PFSK-1 (cell line): ENCODE results near the gene TSNAXIP1.

Experiments
- FOXP2 ChIP-seq: optimal IDR thresholded peaks from 2 replicates; pipeline ENCODE3; 2011; ENCODE audit warnings: borderline replicate concordance, control low read depth, inconsistent platforms; ENCODE audit not compliant: insufficient read depth; ENCODE audit errors: extremely low read length, extremely low read depth
- POLR2AphosphoS5 ChIP-seq: IDR thresholded peaks from 2 replicates; pipeline ENCODE4 v1.6.1; 2012; ENCODE audit warnings: low read depth, mild to moderate bottlenecking, control low read depth, low read length, moderate library complexity
- REST ChIP-seq, 2 experiments: IDR thresholded peaks; 2 replicates each; pipeline versions ENCODE4 v1.6.1 to v1.8.0; 2011 to 2012; ENCODE audit warnings: low read depth in 2 of 2, low read length in 2 of 2, control low read depth in 1 of 2, inconsistent platforms in 1 of 2, mild to moderate bottlenecking in 1 of 2, moderate library complexity in 1 of 2; ENCODE audit not compliant: insufficient read depth in 1 of 2
- SIN3A ChIP-seq: IDR thresholded peaks from 2 replicates; pipeline ENCODE4 v1.6.1; 2012; ENCODE audit warnings: mild to moderate bottlenecking, low read length, moderate library complexity, borderline replicate concordance; ENCODE audit not compliant: insufficient read depth
- TAF1 ChIP-seq: IDR thresholded peaks from 2 replicates; pipeline ENCODE4 v1.6.1; 2012; ENCODE audit warnings: low read length, control low read depth, borderline replicate concordance; ENCODE audit not compliant: insufficient read depth

The TSNAXIP1 gene

DNA sequence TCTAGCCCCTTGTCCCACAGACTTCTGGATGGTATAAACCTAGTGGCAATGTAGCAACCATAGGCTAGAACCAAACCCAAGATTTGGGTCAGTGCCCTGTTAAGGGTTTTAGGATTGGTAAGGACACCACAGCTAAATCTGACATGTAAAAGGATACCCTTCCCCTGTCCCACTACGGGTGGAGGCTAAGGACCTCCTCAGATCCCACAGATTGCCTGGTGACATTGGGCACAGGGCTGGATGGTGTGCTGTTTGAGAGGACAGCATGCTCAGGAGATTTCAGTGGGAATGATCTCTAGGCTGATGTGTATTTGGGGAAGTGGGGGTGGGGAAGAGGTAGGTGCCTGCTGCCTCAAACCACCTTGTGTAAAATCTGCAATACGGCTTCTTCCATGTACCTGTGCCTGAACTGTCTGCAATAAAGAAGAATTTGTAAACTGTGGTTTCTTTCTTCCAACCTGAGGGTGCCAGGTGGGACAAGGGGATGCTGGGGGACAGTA, 65.5 kb downstream of the TSNAXIP1 start:
- TF ChIP-seq SIN3A (no peak), TAF1 (no peak), POLR2AphosphoS5 (no peak), FOXP2 (no peak), REST (IDR thresholded peaks at IDR 0.05; ENCODE audit: insufficient read depth in 1 of 2, low read depth in 2 of 2, low read length in 2 of 2) (no peak)

GRCh38 chr16:67872631-67873434, 66.1 kb downstream of the TSNAXIP1 start, which contains the start of gene EDC4:
EDC4 (plus strand) TSS chr16:67873052; CDS start chr16:67873262, 210 bp downstream.
- peak; percentile 94 for TF ChIP-seq SIN3A
- peak; percentile 92 for TF ChIP-seq POLR2AphosphoS5
- TF ChIP-seq FOXP2, result peak; percentile 62
- no peak for TF ChIP-seq REST (IDR thresholded peaks at IDR 0.05; ENCODE audit: insufficient read depth in 1 of 2, low read depth in 2 of 2, low read length in 2 of 2)
- TF ChIP-seq TAF1, result peak; percentile 87; the same call in 1 of the 2 replicates

GRCh38 chr16:67873435-67874370, 67.0 kb downstream of the TSNAXIP1 start:
- no peak for TF ChIP-seq SIN3A
- TF ChIP-seq FOXP2, result no peak
- no peak for TF ChIP-seq POLR2AphosphoS5
- no peak for TF ChIP-seq REST (IDR thresholded peaks at IDR 0.05; ENCODE audit: insufficient read depth in 1 of 2, low read depth in 2 of 2, low read length in 2 of 2)
- no peak for TF ChIP-seq TAF1

- no peak for TF ChIP-seq POLR2AphosphoS5
- no peak for TF ChIP-seq SIN3A
- TF ChIP-seq FOXP2, result no peak
- TF ChIP-seq TAF1, result no peak
- no peak for TF ChIP-seq REST (IDR thresholded peaks at IDR 0.05; ENCODE audit: insufficient read depth in 1 of 2, low read depth in 2 of 2, low read length in 2 of 2)
Observed at GRCh38 chr16:67874372-67874771, 67.7 kb downstream of the TSNAXIP1 start.
